Stimulated activated CD8-positive, alpha-beta memory T cell treated with anti-CD3 and anti-CD28 coated beads, Interleukin-15, amount 100 ng/mL, for 24 hours (primary cell): Measurements from ENCODE around the gene RMDN2.
"Not testable (repeated sequence)": the region's sequence is repeated elsewhere in the genome, so short reads cannot be mapped to it uniquely, and the experiment has no call there.

Source experiments
- DNase-seq: peaks from one replicate; pipeline ENCODE4 v3.0.0-alpha.2; 2020; ENCODE audit warnings: low read depth

RMDN2 gene

DNA sequence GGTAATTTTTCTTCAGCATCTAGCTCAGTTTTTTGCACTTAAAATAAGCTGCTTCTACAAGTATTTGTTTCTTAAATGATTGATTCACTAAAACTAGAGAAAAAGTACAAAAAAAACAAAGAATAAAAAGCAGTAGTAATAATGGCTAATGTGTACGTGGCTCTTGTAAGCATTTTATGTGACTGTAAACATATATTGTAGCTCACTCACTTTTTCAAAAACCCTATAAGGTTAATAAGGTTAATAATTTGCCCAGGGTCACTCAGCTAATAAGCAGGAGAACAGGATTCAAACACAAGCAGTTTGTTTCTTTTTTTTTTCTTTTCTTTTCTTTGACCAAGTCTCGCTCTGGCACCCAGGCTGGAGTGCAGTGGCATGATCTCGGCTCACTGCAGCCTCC lies 67.5 kb downstream of the RMDN2 start:
- DNase-seq, result no peak

DNA sequence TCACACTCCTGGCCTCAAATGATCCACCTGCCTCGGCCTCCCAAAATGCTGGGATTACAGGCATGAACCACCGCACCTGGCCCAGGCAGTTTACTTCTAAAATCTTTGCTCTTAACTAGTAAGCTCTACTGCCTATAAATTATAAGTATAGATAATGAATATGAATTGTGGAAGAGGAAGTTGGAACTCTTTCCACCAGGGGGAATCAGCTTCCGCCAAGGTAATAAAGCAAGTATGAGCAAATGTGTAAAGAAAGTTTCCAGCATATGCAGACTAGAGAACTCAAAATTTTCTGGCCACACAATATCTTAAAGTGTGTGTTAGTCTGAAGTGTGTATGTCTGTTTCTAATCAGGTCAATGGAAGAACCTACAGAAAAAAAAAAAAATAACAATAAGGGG lies 68.1 kb downstream of the RMDN2 start:
- DNase-seq, result no peak

DNA sequence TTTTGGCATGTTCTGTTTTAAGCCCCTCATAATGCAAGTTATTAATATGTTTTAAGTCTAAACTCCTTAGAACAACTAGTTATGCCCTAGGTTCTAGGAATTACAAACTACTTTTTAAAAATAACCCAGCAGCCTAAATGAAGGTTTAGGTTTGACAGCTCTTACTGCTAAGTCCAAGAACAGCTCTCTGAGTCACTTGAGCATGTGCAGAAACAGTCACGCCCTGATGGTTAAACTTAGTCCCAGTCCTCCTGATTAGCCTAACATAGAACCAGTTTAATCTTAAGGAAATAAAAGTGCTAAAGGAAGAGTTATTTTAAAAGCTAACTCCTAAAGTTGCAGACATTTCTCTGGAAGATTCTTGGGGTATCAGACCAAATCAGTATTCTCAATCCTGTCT lies 72.5 kb downstream of the RMDN2 start:
- no peak for DNase-seq

DNA sequence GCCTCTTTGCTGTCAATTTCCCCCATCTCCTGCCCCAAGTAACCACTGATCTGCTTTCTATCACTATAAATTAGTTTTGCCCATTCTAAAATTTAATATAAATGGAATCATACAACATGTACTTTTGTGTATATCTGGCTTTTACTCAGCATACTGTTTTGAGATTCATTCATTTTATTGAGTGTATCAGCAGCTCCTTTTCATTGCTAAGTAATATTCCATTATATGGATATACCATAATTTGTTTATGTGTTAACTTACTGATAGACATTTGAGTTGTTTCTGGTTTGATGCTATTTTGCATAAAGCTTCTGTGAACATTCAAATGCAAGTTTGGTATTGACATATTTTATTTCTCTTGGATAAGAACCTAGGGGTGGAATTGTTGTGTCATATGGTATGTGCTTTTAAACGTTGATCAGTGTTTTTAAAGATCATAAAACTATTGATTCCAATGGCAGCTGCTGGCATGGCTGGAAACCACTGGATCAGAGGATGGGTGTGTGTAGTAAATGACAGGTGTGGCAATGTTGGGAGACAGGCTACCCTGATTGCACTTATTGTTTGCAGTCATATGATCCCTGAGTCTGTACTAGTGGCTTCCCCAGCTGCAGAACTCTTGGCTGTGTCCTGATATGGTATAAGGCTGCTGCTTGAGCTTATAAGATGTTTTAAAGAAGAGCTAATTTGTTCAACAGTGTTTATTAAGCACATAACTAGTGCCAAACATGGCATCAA lies 75.6 kb downstream of the RMDN2 start:
- DNase-seq, result no peak

DNA sequence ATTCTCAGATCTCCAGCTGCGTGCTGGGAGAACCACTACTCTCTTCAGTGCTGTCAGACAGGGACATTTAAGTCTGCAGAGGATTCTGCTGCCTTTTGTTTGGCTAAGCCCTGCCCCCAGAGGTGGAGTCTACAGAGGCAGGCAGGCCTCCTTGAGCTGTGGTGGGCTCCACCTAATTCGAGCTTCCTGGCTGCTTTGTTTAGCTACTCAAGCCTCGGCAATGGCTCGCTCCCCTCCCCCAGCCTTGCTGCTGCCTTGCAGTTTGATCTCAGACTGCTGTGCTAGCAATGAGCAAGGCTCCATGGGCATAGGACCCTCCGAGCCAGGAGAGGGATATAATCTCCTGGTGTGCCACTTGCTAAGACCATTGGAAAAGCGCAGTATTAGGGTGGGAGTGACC lies 85.1 kb downstream of the RMDN2 start:
- not testable (repeated sequence) for DNase-seq

DNA sequence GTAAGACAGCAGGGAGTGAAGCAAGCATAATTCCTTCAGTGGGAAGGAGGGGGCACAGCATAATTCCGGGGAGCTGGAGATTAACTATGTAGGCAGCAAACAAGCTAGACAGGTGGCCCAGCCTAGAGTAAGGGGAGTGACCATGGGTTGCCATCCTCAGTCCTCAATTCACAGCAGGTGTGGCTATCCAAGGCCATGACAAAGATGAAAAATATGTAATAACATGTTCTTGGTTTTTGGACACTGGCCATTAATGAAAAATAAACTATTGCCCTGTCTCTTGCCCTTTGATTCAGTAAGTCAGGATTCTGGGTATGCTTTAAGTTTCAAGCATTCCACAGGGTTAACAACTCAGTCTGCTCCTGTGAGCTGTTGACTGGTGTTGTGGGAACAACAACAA lies 85.9 kb downstream of the RMDN2 start:
- no peak for DNase-seq

DNA sequence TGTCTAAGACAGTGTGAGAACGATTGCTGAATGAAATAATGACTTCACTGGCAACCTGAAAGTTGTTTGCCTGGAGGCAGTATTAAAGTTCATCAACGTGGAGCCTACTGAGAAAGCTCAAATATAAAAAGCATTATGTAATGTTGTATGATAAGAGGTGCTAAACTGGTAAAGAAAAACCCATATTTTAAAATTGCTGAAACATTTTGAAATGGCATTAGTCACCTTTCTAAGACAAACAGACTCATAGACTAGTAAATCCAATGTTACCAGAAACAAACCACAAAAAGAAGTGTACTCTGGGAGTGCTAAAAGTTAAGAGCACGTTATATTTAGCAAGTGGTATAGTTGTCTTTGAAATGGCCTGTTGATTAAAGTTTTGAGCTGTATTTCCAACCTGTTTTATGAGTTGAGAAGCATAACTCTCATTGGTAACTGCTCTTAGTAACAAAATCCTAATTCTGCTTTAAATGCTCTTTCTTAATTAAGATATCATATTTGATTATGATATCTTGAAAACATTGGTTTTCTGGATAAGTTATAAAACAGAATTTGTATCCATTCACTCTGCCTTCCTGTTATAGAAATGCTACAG lies 88.2 kb downstream of the RMDN2 start:
- DNase-seq, result no peak

DNA sequence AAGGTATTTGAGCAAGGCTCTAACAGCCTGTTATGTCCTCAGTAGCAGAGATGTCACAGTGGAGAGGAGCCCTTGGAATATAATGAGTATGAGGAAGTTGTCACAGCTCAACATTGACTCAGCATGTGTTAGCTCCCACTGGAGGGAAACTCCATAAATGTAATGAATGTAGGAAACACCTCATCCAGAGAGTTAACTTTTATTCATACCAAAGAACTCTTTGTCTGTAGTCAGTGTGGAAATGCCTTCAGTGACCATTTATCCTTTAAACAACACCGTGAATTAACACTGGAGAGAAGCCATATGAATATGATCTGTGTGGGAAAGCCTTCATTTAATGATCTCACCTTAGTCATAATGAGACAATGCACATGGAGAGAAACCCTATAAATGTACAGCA lies 91.1 kb downstream of the RMDN2 start:
- DNase-seq, result no peak

DNA sequence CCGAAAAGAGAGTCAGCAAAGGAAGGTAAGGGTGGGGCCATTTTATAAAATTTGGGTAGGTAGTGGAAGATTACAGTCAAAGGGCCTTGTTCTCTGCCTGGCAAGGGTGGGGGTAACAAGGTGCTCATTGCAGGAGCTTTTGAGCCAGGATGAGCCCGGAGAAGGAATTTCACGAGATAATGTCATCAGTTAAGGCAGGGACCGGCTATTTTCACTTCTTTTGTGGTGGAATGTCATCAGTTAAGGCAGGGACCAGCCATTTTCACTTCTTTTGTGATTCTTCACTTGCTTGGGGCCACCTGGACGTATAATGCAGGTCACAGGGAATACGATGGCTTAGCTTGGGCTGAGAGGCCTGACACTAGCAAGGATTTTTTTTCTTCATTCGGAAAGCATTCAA lies 92.7 kb downstream of the RMDN2 start:
- DNase-seq, result no peak

DNA sequence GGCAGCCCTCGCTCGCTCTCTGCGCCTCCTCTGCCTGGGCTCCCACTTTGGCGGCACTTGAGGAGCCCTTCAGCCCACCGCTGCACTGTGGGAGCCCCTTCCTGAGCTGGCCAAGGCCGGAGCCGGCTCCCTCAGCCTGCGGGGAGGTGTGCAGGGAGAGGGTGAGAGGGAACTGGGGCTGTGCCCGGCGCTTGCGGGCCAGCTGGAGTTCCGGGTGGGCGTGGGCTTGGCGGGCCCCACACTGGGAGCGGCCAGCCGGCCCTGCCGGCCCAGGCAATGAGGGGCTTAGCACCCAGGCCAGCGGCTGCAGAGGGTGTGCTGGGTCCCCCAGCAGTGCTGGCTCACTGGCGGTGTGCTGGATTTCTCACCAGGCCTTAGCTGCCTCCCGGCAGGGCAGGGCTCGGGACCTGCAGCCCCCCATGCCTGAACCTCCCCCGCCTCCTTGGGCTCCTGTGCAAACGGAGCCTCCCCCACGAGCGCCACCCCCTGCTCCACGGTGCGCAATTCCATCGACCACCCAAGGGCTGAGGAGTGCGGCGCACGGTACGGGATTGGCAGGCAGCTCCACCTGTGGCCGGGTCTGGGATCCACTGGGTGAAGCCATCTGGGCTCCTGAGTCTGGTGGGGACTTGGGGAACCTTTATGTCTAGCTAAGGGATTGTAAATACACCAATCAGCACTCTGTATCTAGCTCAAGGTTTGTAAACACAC lies 95.4 kb downstream of the RMDN2 start:
- not testable (repeated sequence) for DNase-seq

DNA sequence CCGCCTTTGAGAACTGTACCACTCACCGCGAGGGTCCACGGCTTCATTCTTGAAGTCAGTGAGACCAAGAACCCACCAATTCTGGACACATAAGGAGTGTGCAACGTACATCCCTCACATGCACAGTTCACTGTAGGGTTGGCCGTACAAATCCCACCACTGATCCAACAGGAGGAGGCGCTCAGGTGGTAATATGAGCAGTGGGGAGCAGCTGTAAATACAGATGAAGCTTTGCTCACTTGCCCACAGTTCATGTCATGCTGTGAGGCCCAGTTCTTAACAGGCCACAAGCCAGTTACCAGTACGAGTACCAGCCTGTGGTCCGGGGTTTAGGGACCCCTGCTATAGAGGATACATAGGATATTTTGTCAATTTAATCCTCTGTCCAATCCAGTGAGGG lies 96.5 kb downstream of the RMDN2 start:
- DNase-seq, result no peak

DNA sequence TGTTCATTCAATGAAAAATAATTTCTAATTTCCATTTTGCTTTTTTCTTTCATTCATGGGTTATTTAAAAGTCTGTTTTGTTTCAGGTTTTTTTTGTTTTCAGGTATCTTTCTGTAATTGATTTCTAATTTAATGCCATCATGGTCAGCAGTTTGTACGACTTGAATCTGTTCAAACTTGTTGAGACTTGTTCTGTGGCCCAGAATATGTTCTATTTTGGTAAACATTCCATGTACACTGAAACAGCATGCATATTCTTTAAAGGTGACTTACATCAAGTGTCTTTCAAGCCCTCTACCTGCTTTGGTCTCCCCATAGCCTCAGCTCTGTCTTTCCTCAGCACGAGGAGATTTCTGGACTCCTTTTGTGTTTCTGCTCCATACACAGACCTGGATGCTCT lies 101.8 kb downstream of the RMDN2 start:
- DNase-seq, result no peak

DNA sequence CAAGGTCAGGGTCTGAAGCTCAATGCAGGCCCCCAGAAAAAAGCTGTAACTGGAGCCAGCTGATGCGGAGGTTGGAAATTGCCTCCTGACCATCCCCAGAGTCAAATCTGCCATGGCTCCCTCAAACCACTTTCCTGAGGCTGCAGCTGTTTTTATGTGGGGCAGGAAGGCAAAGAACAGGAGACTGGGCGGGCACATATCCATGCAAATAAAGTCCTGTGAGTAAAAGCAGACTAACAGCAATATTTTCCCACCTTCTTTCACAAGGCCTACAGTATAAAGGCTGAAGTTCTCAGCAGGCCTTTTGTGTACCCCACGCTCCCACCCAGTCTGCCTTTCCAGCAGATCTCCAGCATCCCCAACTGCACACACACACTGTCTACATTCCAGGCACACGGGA lies 103.7 kb downstream of the RMDN2 start:
- no peak for DNase-seq

DNA sequence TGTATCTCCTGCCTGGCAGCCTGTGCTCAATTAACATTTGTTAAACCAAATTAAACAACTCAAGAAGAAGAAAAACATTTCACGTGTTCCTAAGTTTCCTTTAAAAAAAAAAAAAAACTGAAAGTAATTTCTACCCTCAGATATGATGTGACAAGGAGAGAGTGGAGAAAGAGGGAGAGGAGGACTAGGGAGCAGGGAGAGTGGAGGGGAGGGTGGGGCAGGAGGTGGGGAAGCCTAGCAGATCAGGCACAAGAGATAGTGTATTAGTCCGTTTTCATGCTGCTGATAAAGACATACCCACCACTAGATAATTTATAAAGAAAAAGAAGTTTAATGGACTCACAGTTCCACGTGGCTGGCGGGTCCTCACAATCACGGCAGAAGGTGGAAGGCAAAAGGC lies 104.4 kb downstream of the RMDN2 start:
- no peak for DNase-seq

DNA sequence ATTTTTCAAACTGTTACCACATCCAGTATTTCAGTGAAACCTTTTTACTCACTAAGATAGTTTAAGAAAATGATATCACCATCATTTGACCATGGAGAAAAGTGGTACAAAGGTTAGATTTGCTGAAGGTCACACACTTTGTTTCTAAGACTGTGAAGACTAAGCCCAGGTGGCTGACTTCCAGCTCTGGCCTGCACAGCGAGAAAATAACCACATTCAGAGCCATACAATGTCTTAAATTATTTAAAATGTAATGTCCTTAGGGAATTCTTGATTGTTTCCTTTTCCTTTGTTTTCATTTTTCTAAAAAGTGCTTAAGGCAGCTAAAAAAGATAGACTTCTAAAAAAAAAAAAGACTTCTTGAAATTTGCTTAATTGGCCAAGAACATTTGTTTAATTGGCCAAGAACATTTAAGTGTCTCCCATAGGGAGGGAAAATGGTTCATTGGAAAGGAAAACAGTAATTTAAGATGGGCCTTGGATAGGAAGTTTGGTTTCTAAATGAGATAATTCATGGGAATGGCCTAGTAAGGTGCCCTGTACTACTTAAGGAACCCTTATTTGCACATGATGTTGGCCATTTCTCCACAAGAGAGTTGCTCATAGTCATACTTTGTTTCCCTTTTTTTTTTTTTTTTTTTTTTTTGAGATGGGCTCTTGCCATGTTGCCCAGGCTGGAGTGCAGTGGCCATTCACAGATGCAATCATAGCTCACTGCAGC lies 105.7 kb downstream of the RMDN2 start:
- DNase-seq, result no peak

DNA sequence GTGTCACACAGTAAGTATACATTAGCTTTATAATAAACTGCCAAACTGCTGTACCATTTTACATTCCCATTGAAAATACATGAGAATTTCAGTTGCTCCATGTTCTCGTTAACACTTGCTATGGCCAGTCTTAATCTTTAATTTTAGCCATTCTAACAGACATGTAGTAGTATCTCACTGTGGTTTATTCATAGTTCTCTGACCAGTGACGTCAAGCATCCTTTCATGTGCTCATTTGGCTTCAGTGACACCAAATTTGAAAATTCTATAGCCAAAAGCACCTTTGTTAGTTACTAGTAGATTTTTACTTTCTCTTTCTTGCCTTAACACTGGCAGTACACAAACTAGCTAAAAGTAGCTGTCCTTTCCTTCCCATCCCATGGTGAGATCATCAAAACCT lies 107.9 kb downstream of the RMDN2 start:
- no peak for DNase-seq

DNA sequence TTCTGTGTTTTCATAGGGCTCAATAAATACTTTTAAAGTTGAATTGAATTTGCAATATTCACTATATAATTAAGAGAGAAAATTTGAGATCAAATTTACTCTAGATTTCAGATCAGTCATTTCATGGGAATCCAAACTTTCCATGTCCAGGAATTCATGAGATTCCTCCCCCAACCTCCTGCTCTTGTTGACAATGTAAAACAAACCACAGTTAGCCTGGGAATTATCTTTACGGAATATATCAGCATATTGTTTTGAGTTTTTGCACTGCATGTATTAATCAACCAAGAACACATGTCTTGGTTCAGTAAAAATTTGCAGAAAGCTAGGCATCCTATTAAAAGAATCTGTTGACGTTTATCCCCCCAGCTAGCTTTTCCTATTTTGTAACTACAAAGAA lies 108.6 kb downstream of the RMDN2 start:
- no peak for DNase-seq

DNA sequence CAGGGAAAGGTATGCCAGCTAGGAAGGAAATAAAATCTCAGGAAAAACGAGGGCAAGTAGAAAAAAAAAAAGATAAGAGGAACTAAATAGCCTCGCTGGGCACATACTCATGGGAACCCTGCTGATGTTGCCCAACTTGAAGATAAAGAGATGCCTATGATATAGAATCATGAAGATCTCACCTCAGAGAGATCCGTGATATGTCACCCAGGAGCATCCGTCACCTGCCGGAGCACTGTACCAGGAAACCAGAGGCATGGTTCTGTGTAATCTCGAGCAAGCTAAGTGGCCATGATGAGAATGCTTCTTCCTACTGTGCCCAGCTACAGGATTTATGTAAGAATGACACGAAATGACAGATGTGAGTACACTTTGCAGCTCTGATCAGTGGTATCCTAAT lies 110.9 kb downstream of the RMDN2 start:
- no peak for DNase-seq

DNA sequence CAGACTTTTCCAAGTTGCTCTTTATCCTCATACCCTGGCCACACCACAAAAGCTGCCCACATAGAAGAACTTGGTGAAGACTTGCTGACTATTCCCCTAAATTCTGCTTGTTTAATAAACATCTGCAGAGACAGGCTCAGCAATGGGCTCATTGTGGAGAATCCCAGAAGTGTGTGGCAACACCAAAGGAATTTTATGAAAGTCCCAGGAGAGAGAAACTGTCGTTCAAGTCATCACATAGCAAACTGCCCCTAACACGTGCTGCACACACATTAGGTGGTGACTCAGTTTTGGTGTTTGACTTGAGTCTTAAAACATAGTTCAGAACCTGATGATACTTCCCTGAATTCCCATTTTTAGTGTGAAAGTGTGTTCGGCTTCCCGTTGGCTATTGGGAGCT lies 112.2 kb downstream of the RMDN2 start:
- no peak for DNase-seq

DNA sequence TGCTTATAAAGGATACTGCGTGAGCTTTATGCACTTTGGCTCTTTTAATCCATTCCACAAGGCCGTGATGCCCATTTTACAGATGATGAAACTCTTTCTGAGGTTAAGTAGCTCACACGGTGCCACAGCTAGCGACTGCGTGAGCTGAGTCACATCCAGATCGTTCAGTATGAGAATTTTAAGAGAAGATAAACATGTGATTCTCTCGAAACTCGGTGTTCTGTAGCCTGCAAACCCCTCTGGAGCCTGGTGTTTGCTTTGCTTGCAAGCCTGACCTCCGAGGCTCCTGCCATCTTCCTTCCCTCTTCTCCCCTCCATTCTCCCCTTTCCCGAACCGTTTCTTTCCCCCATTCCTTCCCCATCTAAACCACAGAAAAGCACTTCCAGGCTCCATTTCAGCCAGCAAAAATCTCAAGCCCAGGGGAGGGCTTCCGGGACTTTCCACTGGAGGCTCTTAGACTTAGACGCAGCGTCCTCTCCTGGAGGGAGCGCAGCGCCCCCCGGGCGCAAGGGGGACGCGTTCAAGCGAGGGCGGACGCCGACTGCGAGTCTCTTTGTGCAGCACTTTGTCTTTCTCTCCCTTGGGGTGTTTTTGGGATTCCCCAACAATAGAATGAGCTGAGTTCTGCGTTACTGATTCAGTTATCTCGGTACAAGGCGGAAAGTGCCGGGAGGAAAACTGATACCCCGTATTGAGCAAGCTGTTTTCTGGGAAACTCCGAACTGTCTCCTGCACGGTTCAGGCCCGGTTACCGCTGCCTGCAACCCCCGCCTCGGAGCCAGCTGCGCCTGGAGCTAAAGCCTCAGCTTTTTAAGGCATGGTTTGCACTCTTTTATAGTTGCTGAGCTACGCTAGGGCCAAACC lies 112.9 kb downstream of the RMDN2 start:
- no peak for DNase-seq

DNA sequence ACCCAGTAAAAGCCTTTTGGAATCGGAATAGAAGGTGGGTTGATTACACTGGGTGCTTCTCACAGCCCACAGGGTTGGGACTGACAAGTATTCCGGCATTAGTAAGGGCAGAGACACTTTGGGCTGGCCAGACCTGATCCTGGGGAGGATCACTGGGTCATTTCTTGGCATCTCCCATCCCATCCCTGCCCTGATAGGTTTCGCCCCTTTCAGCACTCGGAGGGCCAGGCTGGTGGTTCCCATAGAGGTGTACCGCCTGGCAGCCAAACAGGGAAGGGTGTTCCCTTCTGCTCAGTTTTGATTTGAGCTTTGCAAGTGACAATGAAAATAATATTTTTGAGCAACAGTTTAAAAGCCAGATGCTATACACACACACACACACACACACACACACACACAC lies 113.6 kb downstream of the RMDN2 start:
- DNase-seq, result no peak
